WTC11 (cell line): Measurements from ENCODE around the gene HTT-AS. TPM values are rescaled to one million over a fixed set of nuclear protein-coding genes. Genes with fewer than 3 reads are reported as not detected.

ENCODE experiments used
- ATAC-seq: fragments of 200-7000 bp; cut with Tn5 transposase; 2 replicates; pipeline ENCODE4 v1.10.0; 2021; ENCODE audit warnings: mild to moderate bottlenecking, moderate library complexity
- CTCF ChIA-PET: fragments of 300-600 bp; sonication (Branson Sonifier 250); formaldehyde crosslinking; loops from one replicate; lab custom pipeline; 2021; ENCODE audit warnings: antibody characterized with exemption; lab: Charles Lee
- POLR2A ChIA-PET: fragments of 350-600 bp; sonication (Branson Sonifier 250); formaldehyde crosslinking; loops from one replicate; lab custom pipeline; 2021; ENCODE audit warnings: antibody characterized with exemption; lab: Charles Lee
- DNase-seq: peaks from one replicate; pipeline ENCODE4 v3.0.0; 2021; ENCODE audit warnings: low spot score
- H3K27ac Mint-ChIP-seq: 2 replicates; pipeline ENCODE4 v1.8.0; 2021; ENCODE audit warnings: mixed read lengths
- H3K27me3 Mint-ChIP-seq: 2 replicates; pipeline ENCODE4 v1.8.0; 2021; ENCODE audit warnings: low read depth, mild to moderate bottlenecking, moderate library complexity, mixed read lengths
- H3K36me3 Mint-ChIP-seq: 2 replicates; pipeline ENCODE4 v1.8.0; 2021; ENCODE audit warnings: mixed read lengths
- H3K4me1 Mint-ChIP-seq: 2 replicates; pipeline ENCODE4 v1.8.0; 2022; ENCODE audit warnings: mixed read lengths
- H3K4me3 Mint-ChIP-seq: 2 replicates; pipeline ENCODE4 v1.8.0; 2021; ENCODE audit warnings: mild to moderate bottlenecking, moderate library complexity, mixed read lengths
- H3K9me3 Mint-ChIP-seq: 2 replicates; pipeline ENCODE4 v1.8.0; 2021; ENCODE audit warnings: mixed read lengths
- CREB1 ChIP-seq: sonication (generic); formaldehyde crosslinking; IDR thresholded peaks from 2 replicates; pipeline ENCODE4 v1.8.0; 2023; ENCODE audit warnings: mild to moderate bottlenecking, missing genetic modification reagents
- E2F4 ChIP-seq: sonication (generic); formaldehyde crosslinking; IDR thresholded peaks from 2 replicates; pipeline ENCODE4 v1.8.1; 2022; ENCODE audit warnings: low read depth, mild to moderate bottlenecking, moderate library complexity, missing genetic modification reagents, borderline replicate concordance
- ESRRA ChIP-seq: sonication (generic); formaldehyde crosslinking; IDR thresholded peaks from 2 replicates; pipeline ENCODE4 v1.8.1; 2022; ENCODE audit warnings: mild to moderate bottlenecking, missing genetic modification reagents, borderline replicate concordance
- FOXK1 ChIP-seq: sonication (generic); formaldehyde crosslinking; IDR thresholded peaks from 2 replicates; pipeline ENCODE4 v1.8.0; 2022; ENCODE audit warnings: mild to moderate bottlenecking, moderate library complexity, missing genetic modification reagents
- FOXP4 ChIP-seq: sonication (generic); formaldehyde crosslinking; IDR thresholded peaks from 2 replicates; pipeline ENCODE4 v1.8.0; 2022; ENCODE audit warnings: mild to moderate bottlenecking, missing genetic modification reagents
- GABPB1 ChIP-seq: sonication (generic); formaldehyde crosslinking; IDR thresholded peaks from 2 replicates; pipeline ENCODE4 v1.8.1; 2023; ENCODE audit warnings: mild to moderate bottlenecking, missing genetic modification reagents
- IRF2 ChIP-seq: sonication (generic); formaldehyde crosslinking; IDR thresholded peaks from 2 replicates; pipeline ENCODE4 v1.8.0; 2022; ENCODE audit warnings: low read depth, missing genetic modification reagents, borderline replicate concordance
- JUN ChIP-seq: sonication (generic); formaldehyde crosslinking; IDR thresholded peaks from 2 replicates; pipeline ENCODE4 v1.8.0; 2023; ENCODE audit warnings: mild to moderate bottlenecking, missing genetic modification reagents
- NFATC4 ChIP-seq: fragments of 250-450 bp; sonication (Bioruptor Pico); IDR thresholded peaks from 2 replicates; pipeline ENCODE4 v1.9.0; 2021; ENCODE audit warnings: mild to moderate bottlenecking
- RORB ChIP-seq: fragments of 250-450 bp; sonication (Bioruptor Pico); IDR thresholded peaks from 2 replicates; pipeline ENCODE4 v1.9.0; 2021; ENCODE audit warnings: mild to moderate bottlenecking
- SMAD4 ChIP-seq: sonication (generic); formaldehyde crosslinking; IDR thresholded peaks from 2 replicates; pipeline ENCODE4 v1.8.0; 2022; ENCODE audit warnings: mild to moderate bottlenecking, missing genetic modification reagents
- SOX15 ChIP-seq: fragments of 250-450 bp; sonication (Bioruptor Pico); IDR thresholded peaks from 2 replicates; pipeline ENCODE4 v1.9.0; 2021; ENCODE audit warnings: mild to moderate bottlenecking
- SP1 ChIP-seq: sonication (generic); formaldehyde crosslinking; conservative IDR thresholded peaks from 2 replicates; pipeline ENCODE4 v1.8.1; 2022; ENCODE audit warnings: missing genetic modification reagents
- TCF7 ChIP-seq: sonication (generic); formaldehyde crosslinking; IDR thresholded peaks from 2 replicates; pipeline ENCODE4 v1.8.0; 2022; ENCODE audit warnings: mild to moderate bottlenecking, low read depth, missing genetic modification reagents, moderate library complexity
- ZNF219 ChIP-seq: sonication (generic); formaldehyde crosslinking; IDR thresholded peaks from 2 replicates; pipeline ENCODE4 v1.8.0; 2023; ENCODE audit warnings: missing genetic modification reagents, mild to moderate bottlenecking, borderline replicate concordance
- ZNF232 ChIP-seq: sonication (generic); formaldehyde crosslinking; IDR thresholded peaks from 2 replicates; pipeline ENCODE4 v1.8.0; 2022; ENCODE audit warnings: mild to moderate bottlenecking, missing genetic modification reagents
- ZNF281 ChIP-seq: sonication (generic); formaldehyde crosslinking; IDR thresholded peaks from 2 replicates; pipeline ENCODE4 v1.8.0; 2023; ENCODE audit warnings: mild to moderate bottlenecking, missing genetic modification reagents
- ZNF317 ChIP-seq: sonication (generic); formaldehyde crosslinking; IDR thresholded peaks from 2 replicates; pipeline ENCODE4 v1.8.1; 2023; ENCODE audit warnings: low read depth, mild to moderate bottlenecking, moderate library complexity, missing genetic modification reagents, borderline replicate concordance
- ZNF396 ChIP-seq: fragments of 250-450 bp; sonication (Bioruptor Pico); IDR thresholded peaks from 2 replicates; pipeline ENCODE4 v1.8.0; 2021; ENCODE audit warnings: mild to moderate bottlenecking, moderate library complexity, borderline replicate concordance
- ZNF416 ChIP-seq: fragments of 250-450 bp; sonication (Bioruptor Pico); IDR thresholded peaks from 2 replicates; pipeline ENCODE4 v1.9.0; 2021; ENCODE audit warnings: mild to moderate bottlenecking, inconsistent platforms
- ZNF671 ChIP-seq: fragments of 250-450 bp; sonication (Bioruptor Pico); IDR thresholded peaks from 2 replicates; pipeline ENCODE4 v1.8.0; 2021; ENCODE audit warnings: mild to moderate bottlenecking
- ZSCAN18 ChIP-seq: fragments of 250-450 bp; sonication (Bioruptor Pico); IDR thresholded peaks from 2 replicates; pipeline ENCODE4 v2.1.2; 2022; ENCODE audit warnings: mild to moderate bottlenecking, moderate library complexity
- total RNA-seq: library from RNA; stranded (reverse); gene quantifications from 3 replicates; pipeline ENCODE4 v1.2.3, GENCODE V29; 2021
- TF ChIP-seq, protein P1 (sequence below): fragments of 200-600 bp; IDR thresholded peaks from 2 replicates; pipeline ENCODE4 v1.8.0; 2022; ENCODE audit warnings: antibody characterized with exemption

HTT-AS gene
- total RNA-seq, 1 experiment from 2014 or later: not detected

GRCh38 chr4:3074846-3075651, 711 bp upstream of the HTT-AS start:
- H3K36me3 Mint-ChIP-seq: no peaks in the 10 kb centered on the region
- ATAC-seq (peak; percentile 33), DNase-seq (peak; percentile 71)
- H3K27ac Mint-ChIP-seq: peak overlapping the region; percentile 96
- ChIA-PET POLR2A (no interaction called here), CTCF (interaction anchor here (0.6 kb wide), 1 partner anchor 205 kb away, joined by 4 read pairs; no protein-coding TSS in a partner anchor)
- H3K4me3 Mint-ChIP-seq: peak overlapping the region; percentile 93
- peaks cover 13% of the 10 kb centered on the region for H3K4me1 Mint-ChIP-seq
- H3K9me3 Mint-ChIP-seq: no peaks in the 10 kb centered on the region
- no peaks in the 10 kb centered on the region for H3K27me3 Mint-ChIP-seq
- TF ChIP-seq SP1 (CRISPR knock-in tag) (no peak), RORB (CRISPR knock-in tag) (no peak), ESRRA (CRISPR knock-in tag) (no peak), ZNF232 (CRISPR knock-in tag) (no peak), TCF7 (CRISPR knock-in tag) (no peak), NFATC4 (CRISPR knock-in tag) (no peak), IRF2 (CRISPR knock-in tag) (no peak), SOX15 (CRISPR knock-in tag) (no peak), FOXP4 (no peak), FOXK1 (CRISPR knock-in tag) (no peak), ZNF317 (CRISPR knock-in tag) (no peak), E2F4 (CRISPR knock-in tag) (no peak), ZNF396 (CRISPR knock-in tag) (no peak), SMAD4 (CRISPR knock-in tag) (no peak)
- TF ChIP-seq, protein P1, sequence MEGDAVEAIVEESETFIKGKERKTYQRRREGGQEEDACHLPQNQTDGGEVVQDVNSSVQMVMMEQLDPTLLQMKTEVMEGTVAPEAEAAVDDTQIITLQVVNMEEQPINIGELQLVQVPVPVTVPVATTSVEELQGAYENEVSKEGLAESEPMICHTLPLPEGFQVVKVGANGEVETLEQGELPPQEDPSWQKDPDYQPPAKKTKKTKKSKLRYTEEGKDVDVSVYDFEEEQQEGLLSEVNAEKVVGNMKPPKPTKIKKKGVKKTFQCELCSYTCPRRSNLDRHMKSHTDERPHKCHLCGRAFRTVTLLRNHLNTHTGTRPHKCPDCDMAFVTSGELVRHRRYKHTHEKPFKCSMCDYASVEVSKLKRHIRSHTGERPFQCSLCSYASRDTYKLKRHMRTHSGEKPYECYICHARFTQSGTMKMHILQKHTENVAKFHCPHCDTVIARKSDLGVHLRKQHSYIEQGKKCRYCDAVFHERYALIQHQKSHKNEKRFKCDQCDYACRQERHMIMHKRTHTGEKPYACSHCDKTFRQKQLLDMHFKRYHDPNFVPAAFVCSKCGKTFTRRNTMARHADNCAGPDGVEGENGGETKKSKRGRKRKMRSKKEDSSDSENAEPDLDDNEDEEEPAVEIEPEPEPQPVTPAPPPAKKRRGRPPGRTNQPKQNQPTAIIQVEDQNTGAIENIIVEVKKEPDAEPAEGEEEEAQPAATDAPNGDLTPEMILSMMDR: no peak

GRCh38 chr4:3073158-3074077, 920 bp downstream of the HTT-AS start:
- H3K27ac Mint-ChIP-seq: no peak overlapping the region
- POLR2A ChIA-PET: no interaction called here
- TF ChIP-seq ZSCAN18 (CRISPR knock-in tag): no peak
- TF ChIP-seq CREB1 (CRISPR knock-in tag): no peak
- no peak for TF ChIP-seq JUN (CRISPR knock-in tag)
- TF ChIP-seq ZNF416 (CRISPR knock-in tag): no peak
- TF ChIP-seq GABPB1: peak; percentile 42; the same call in 1 of the 2 replicates
- no peak for TF ChIP-seq ZNF671 (CRISPR knock-in tag)
- 0 out of 2 replicates have a peak, but pooled peaks have one; percentile 1 for TF ChIP-seq ZNF281 (CRISPR knock-in tag)
- TF ChIP-seq ZNF219 (CRISPR knock-in tag): no peak

More at GRCh38 chr4:3073158-3074077, 920 bp downstream of the HTT-AS start:
- H3K4me3 Mint-ChIP-seq: peak overlapping the region; percentile 46
- H3K9me3 Mint-ChIP-seq: no peaks in the 10 kb centered on the region
- DNase-seq (peak; percentile 27), ATAC-seq (peak; percentile 65)
- no peaks in the 10 kb centered on the region; the same call in 1 of the 2 replicates for H3K27me3 Mint-ChIP-seq
- CTCF ChIA-PET: interaction anchor here (1.0 to 1.4 kb wide), 3 partner anchors 31 to 407 kb away, joined by 3 to 4 read pairs (median 4); no protein-coding TSS in a partner anchor
- no peaks in the 10 kb centered on the region for H3K36me3 Mint-ChIP-seq
- peaks cover 17% of the 10 kb centered on the region for H3K4me1 Mint-ChIP-seq
